GM10266 (cell line): ENCODE measurements around the gene TMEM234.

Experiments used
- DNase-seq: peaks from one replicate; pipeline ENCODE4 v3.0.0; 2012; ENCODE audit errors: extremely low spot score
- CTCF ChIP-seq: IDR thresholded peaks from 2 replicates; pipeline ENCODE4 v1.5.1; 2012; ENCODE audit warnings: mild to moderate bottlenecking, low read depth; ENCODE audit not compliant: control insufficient read depth, insufficient read depth; ENCODE audit errors: missing control alignments

TMEM234 gene

DNA sequence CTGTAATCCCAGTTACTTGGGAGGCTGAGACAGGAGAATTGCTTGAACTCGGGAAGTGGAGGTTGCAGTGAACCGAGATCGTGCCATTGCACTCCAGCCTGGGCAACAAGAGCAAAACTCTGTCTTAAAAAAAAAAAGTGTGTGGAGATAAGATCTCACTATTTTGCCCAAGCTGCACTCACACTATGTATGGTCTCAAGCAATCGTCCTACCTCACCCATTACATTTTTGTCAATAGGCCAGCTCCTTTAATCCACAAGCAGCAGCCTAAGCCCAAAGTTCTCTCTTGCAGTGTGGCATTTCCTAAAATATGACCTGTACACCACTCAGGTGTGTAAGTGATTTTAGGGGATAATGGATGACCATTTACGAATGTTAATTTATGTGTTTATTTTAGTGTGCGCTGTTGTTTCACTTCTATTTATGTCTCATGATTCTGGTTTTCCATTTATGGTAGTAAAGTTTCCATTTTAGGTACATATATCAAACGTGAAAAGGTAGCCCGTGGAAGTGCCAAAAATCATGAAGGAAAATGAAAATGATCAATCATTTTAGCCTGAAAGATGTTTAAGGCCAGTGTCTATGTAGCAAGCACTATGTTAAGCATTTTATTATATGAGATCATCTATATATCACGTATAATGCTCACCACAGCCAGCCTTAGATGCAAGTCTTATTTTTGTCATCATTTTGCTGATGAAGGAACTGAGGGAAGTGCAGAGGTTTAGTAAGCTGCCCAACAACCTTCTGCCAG, 34.5 kb upstream of the TMEM234 start:
- DNase-seq: no peak
- no peak for TF ChIP-seq CTCF

- TF ChIP-seq CTCF: no peak
Observed at GRCh38 chr1:32255072-32256071, 33.2 kb upstream of the TMEM234 start.

DNA sequence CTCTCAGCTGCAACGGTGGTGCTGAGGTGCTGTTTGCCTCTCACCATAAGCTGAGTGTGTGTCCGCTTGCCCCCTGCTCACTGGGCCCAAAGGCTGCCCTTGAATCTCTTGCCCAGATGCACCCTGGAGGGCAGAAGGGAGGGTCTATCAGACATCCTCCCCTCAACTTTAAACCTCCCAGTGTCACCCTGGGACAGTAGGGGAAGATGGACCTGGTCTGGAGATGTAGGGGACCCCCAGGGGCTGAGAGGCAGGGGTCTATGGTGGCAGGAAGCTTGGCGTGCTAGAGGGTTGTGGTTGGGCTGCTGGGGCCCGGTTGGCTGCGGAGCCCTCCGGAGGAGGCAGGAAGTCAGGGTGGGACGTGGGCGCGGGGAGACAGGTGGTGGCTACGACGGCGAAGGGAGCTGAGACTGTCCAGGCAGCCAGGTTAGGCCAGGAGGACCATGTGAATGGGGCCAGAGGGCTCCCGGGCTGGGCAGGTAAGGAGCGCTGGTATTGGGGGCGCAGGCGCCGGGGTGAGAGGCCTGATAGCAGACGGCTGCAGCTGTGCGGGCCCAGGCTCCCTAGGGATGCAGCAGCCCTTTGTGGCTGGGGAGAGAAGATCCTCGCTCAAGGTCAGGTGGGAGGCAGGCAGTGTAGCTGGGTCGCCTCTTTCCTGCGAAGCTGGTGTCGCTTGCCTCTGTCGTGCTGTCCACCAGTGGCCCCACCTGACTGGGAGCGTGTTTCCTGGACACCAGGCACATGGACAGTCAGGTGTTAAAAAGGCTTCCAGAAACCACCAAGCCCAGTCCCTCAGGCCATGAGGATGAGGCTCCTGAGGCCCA, 29.0 kb upstream of the TMEM234 start, which contains the start of gene LCK:
Gene LCK, plus strand, starts transcription at position 373 of the 824 bp plus-strand sequence. CDS start 23,065 bp downstream, outside the sequence.
- no peak for TF ChIP-seq CTCF
- peak; percentile 63 for DNase-seq

More at GRCh38 chr1:32255072-32256071, 33.2 kb upstream of the TMEM234 start:
- no peak for DNase-seq

DNA sequence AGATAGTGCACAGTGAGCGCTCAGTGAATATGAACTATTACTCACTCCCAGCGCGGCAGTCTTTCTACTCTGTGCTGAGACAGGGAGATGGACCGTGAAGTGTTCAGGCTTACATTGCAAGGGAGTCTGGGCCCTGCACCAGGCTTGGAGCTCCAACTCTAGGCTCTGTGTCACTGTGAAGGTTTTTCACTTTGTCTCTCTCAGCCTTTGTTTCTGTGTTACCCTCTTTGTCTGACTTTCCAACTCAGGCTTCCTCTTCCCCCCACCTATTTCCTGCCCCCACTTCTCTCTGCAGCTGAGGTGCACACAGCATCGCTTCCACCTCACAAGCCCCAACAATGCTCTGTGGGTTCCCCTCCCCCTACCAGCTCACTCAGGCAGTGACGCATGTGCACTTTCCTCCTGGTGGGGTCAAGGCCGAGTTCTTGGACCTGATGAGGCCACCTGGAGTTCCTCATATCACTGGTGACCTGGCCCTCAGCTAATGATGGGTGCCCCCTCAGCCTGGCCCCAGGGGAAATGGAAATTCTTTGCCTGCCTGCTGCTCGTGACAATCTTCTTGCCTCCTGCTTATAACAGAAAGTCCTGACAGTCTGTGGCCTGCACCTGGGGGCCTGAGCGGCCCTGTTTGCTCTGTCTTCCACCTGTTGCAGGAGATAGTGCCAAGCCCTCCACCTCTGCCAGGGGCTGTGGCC, 27.8 kb upstream of the TMEM234 start:
- DNase-seq: peak; percentile 85

GRCh38 chr1:32247983-32248889, 26.1 kb upstream of the TMEM234 start:
- peak; percentile 82 for DNase-seq
- TF ChIP-seq CTCF: peak; percentile 96

More for the DNA sequence above, 27.8 kb upstream of the TMEM234 start:
- TF ChIP-seq CTCF: no peak
